IMR-90 (cell line): ENCODE results near the gene STK17B.
"Not testable (repeated sequence)": the region's sequence is repeated elsewhere in the genome, so short reads cannot be mapped to it uniquely, and the experiment has no call there.

Experiments
- CEBPB ChIP-seq: IDR thresholded peaks from 2 replicates; pipeline ENCODE4 v1.6.1; 2012; ENCODE audit warnings: low read depth, low read length, improper control_type of control experiment
- CHD1 ChIP-seq: IDR thresholded peaks from 2 replicates; pipeline ENCODE4 v1.6.1; 2012; ENCODE audit warnings: low read depth, low read length, improper control_type of control experiment
- CTCF ChIP-seq: conservative IDR thresholded peaks from 2 replicates; pipeline ENCODE4 v1.5.1; 2012; ENCODE audit warnings: mild to moderate bottlenecking, low read depth, low read length, improper control_type of control experiment
- ELK1 ChIP-seq: fragments of 150-350 bp; IDR thresholded peaks from 2 replicates; pipeline ENCODE4 v1.6.1; 2016; ENCODE audit warnings: low read depth, mild to moderate bottlenecking, low read length, moderate library complexity, borderline replicate concordance
- FOS ChIP-seq: fragments of 150-350 bp; IDR thresholded peaks from 2 replicates; pipeline ENCODE4 v1.6.1; 2016; ENCODE audit warnings: low read depth, low read length
- MXI1 ChIP-seq: IDR thresholded peaks from 2 replicates; pipeline ENCODE4 v1.6.1; 2012; ENCODE audit warnings: low read depth, mild to moderate bottlenecking, low read length, moderate library complexity, borderline replicate concordance
- POLR2A ChIP-seq: IDR thresholded peaks from 2 replicates; pipeline ENCODE4 v1.6.1; 2012; ENCODE audit warnings: mild to moderate bottlenecking, low read depth, low read length
- RAD21 ChIP-seq: IDR thresholded peaks from 2 replicates; pipeline ENCODE4 v1.6.1; 2012; ENCODE audit warnings: low read length, improper control_type of control experiment
- RCOR1 ChIP-seq: IDR thresholded peaks from 2 replicates; pipeline ENCODE4 v1.6.1; 2012; ENCODE audit warnings: mild to moderate bottlenecking, low read length, improper control_type of control experiment; ENCODE audit not compliant: insufficient replicate concordance
- SMC3 ChIP-seq: fragments of 150-350 bp; IDR thresholded peaks from 2 replicates; pipeline ENCODE4 v1.6.1; 2016; ENCODE audit warnings: low read depth, mild to moderate bottlenecking, antibody characterized with exemption, low read length, moderate library complexity
- TF ChIP-seq, protein P1 (sequence below): fragments of 150-350 bp; IDR thresholded peaks from 2 replicates; pipeline ENCODE4 v1.6.1; 2017; ENCODE audit warnings: mild to moderate bottlenecking, antibody characterized with exemption, low read length, low read depth

DNA sequence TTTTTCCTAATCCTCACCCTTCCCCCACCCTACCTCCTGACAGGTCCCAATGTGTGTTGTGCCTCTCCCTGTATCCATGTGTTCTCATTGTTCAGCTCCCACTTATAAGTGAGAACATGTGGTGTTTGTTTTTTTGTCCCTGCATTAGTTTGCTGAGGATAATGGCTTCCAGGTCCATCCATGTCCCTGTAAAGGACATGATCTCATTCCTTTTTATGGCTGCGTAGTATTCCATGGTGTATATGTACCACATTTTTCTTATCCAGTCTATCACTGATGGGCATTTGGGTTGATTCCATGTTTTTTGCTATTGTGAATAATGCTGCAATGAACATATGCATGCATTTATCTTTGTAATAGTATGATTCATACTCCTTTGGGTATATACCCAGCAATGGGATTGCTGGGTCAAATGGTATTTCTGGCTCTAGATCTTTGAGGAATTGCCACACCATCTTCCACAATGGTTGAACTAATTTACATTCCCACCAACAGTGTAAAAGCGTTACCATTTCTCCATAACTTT lies 15.9 kb upstream of the STK17B start:
- not testable (repeated sequence) for TF ChIP-seq CTCF, POLR2A, MXI1, FOS, CHD1, CEBPB, RAD21, ELK1, SMC3, RCOR1
- TF ChIP-seq, protein P1, sequence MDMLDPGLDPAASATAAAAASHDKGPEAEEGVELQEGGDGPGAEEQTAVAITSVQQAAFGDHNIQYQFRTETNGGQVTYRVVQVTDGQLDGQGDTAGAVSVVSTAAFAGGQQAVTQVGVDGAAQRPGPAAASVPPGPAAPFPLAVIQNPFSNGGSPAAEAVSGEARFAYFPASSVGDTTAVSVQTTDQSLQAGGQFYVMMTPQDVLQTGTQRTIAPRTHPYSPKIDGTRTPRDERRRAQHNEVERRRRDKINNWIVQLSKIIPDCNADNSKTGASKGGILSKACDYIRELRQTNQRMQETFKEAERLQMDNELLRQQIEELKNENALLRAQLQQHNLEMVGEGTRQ, result not testable (repeated sequence)
